MCF 10A (cell line): ENCODE data around the gene TRIM71. TPM values are rescaled to one million over a fixed set of nuclear protein-coding genes. Genes with fewer than 3 reads are reported as not detected.

ENCODE experiments used
- BruUV-seq: library from RNA; stranded (reverse); fragments of 400-500 nt; replicated peaks from 2 replicates; lab custom pipeline; 2021; lab: Mats Ljungman, UMichigan
- CTCF ChIA-PET: fragments of 300-600 bp; sonication (Branson Sonifier 250); formaldehyde crosslinking; extraction: SDS; loops from one replicate; lab custom pipeline; 2021; ENCODE audit warnings: antibody characterized with exemption, inconsistent platforms; lab: Yijun Ruan, JAX
- POLR2A ChIA-PET: fragments of 300-600, 350-650 bp; sonication (Branson Sonifier 250); formaldehyde crosslinking; extraction: SDS; loops from one replicate; lab custom pipeline; 2020; ENCODE audit warnings: antibody characterized with exemption, inconsistent platforms; lab: Yijun Ruan, JAX
- DNase-seq: peaks from one replicate; pipeline ENCODE4 v3.0.0-alpha.2; 2018; ENCODE audit not compliant: unreplicated experiment
- H3K27ac Mint-ChIP-seq: one replicate; pipeline ENCODE4 v1.8.0; 2022; ENCODE audit warnings: mild to moderate bottlenecking, low read depth, mixed read lengths; ENCODE audit not compliant: unreplicated experiment
- H3K27me3 Mint-ChIP-seq: one replicate; pipeline ENCODE4 v1.8.0; 2022; ENCODE audit warnings: mixed read lengths; ENCODE audit not compliant: insufficient read depth, unreplicated experiment
- H3K36me3 Mint-ChIP-seq: one replicate; pipeline ENCODE4 v1.8.0; 2022; ENCODE audit warnings: mild to moderate bottlenecking, moderate library complexity, mixed read lengths; ENCODE audit not compliant: insufficient read depth, unreplicated experiment
- H3K4me1 Mint-ChIP-seq: one replicate; pipeline ENCODE4 v1.8.0; 2022; ENCODE audit warnings: mixed read lengths; ENCODE audit not compliant: insufficient read depth, unreplicated experiment
- H3K4me3 Mint-ChIP-seq: one replicate; pipeline ENCODE4 v1.8.0; 2022; ENCODE audit warnings: mild to moderate bottlenecking, moderate library complexity, mixed read lengths; ENCODE audit not compliant: unreplicated experiment
- H3K9me3 Mint-ChIP-seq: one replicate; pipeline ENCODE4 v1.8.0; 2022; ENCODE audit warnings: mixed read lengths; ENCODE audit not compliant: unreplicated experiment
- CTCF ChIP-seq: fragments of 200-600 bp; IDR thresholded peaks from one replicate; pipeline ENCODE4 v1.8.0; 2022; ENCODE audit warnings: antibody characterized with exemption, mild to moderate bottlenecking; ENCODE audit not compliant: unreplicated experiment
- intact Hi-C: fragments of 100-400 bp; cut with micrococcal nuclease; formaldehyde crosslinking; loops from 2 replicates; pipeline ENCODE4 v1.14.1; 2022
- total RNA-seq: library from RNA; stranded (reverse); gene quantifications from 2 replicates; pipeline ENCODE4 v1.2.3, GENCODE V29; 2022

The TRIM71 gene
- total RNA-seq, 1 experiment from 2014 or later: 0.05 TPM

GRCh38 chr3:32848215-32848614, 30.4 kb downstream of the TRIM71 start:
- ChIA-PET CTCF (no interaction called here), POLR2A (interaction anchor here (0.7 to 1.0 kb wide), 2 partner anchors 38 to 56 kb away, joined by 3 read pairs; no protein-coding TSS in a partner anchor)
- no peaks in the 10 kb centered on the region for H3K36me3 Mint-ChIP-seq
- H3K27me3 Mint-ChIP-seq: no peaks in the 10 kb centered on the region
- no TSS peak for BruUV-seq
- intact Hi-C loops: no loop called here
- no peak for TF ChIP-seq CTCF
- H3K4me3 Mint-ChIP-seq: no peak overlapping the region
- no peak for DNase-seq
- no peak overlapping the region for H3K27ac Mint-ChIP-seq
- no peaks in the 10 kb centered on the region for H3K4me1 Mint-ChIP-seq
- no peaks in the 10 kb centered on the region for H3K9me3 Mint-ChIP-seq

- ChIA-PET CTCF (interaction anchor here (0.6 to 1.2 kb wide), 4 partner anchors 24 to 1642 kb away, joined by 3 to 6 read pairs (median 3); no protein-coding TSS in a partner anchor), POLR2A (interaction anchor here (1.0 kb wide), 2 partner anchors 39 to 74 kb away, joined by 3 to 4 read pairs; no protein-coding TSS in a partner anchor)
- BruUV-seq: no TSS peak
- H3K27ac Mint-ChIP-seq: no peak overlapping the region
- no peak for DNase-seq
- no peak for TF ChIP-seq CTCF
- no peaks in the 10 kb centered on the region for H3K9me3 Mint-ChIP-seq
- H3K4me3 Mint-ChIP-seq: no peak overlapping the region
- intact Hi-C loops: no loop called here
- H3K4me1 Mint-ChIP-seq: no peaks in the 10 kb centered on the region
- H3K36me3 Mint-ChIP-seq: no peaks in the 10 kb centered on the region
- no peaks in the 10 kb centered on the region for H3K27me3 Mint-ChIP-seq
Measured at GRCh38 chr3:32849046-32849445, 31.2 kb downstream of the TRIM71 start.

GRCh38 chr3:32850226-32850625, 32.4 kb downstream of the TRIM71 start:
- BruUV-seq: no TSS peak
- no peak overlapping the region for H3K4me3 Mint-ChIP-seq
- H3K4me1 Mint-ChIP-seq: no peaks in the 10 kb centered on the region
- DNase-seq: no peak
- H3K27ac Mint-ChIP-seq: no peak overlapping the region
- intact Hi-C loops: no loop called here
- TF ChIP-seq CTCF: no peak
- CTCF ChIA-PET: no interaction called here
- POLR2A ChIA-PET: interaction anchor here (1.1 kb wide), 1 partner anchor 13 kb away, joined by 3 read pairs; no protein-coding TSS in a partner anchor
- no peaks in the 10 kb centered on the region for H3K27me3 Mint-ChIP-seq
- H3K9me3 Mint-ChIP-seq: no peaks in the 10 kb centered on the region
- no peaks in the 10 kb centered on the region for H3K36me3 Mint-ChIP-seq

GRCh38 chr3:32850636-32851035, 32.8 kb downstream of the TRIM71 start:
- H3K36me3 Mint-ChIP-seq: no peaks in the 10 kb centered on the region
- BruUV-seq: no TSS peak
- intact Hi-C loops: no loop called here
- TF ChIP-seq CTCF: no peak
- H3K9me3 Mint-ChIP-seq: no peaks in the 10 kb centered on the region
- POLR2A ChIA-PET: interaction anchor here (0.7 to 1.1 kb wide), 2 partner anchors 13 to 22 kb away, joined by 3 read pairs; no protein-coding TSS in a partner anchor
- H3K4me3 Mint-ChIP-seq: no peak overlapping the region
- no peaks in the 10 kb centered on the region for H3K27me3 Mint-ChIP-seq
- H3K4me1 Mint-ChIP-seq: no peaks in the 10 kb centered on the region
- CTCF ChIA-PET: no interaction called here
- DNase-seq: no peak
- no peak overlapping the region for H3K27ac Mint-ChIP-seq
